GM13976 (cell line): Measurements from ENCODE around the gene DPH2.

ENCODE experiments used
- DNase-seq: peaks from one replicate; pipeline ENCODE4 v3.0.0; 2012; ENCODE audit warnings: low spot score
- CTCF ChIP-seq: IDR thresholded peaks from 2 replicates; pipeline ENCODE4 v1.5.1; 2012; ENCODE audit warnings: borderline replicate concordance, mild to moderate bottlenecking; ENCODE audit not compliant: insufficient read depth; ENCODE audit errors: extremely low read depth, missing control alignments, control extremely low read depth
- in situ Hi-C: fragments of 300-500 bp; cut with MboI; formaldehyde crosslinking; loops from one replicate; pipeline ENCODE4 v1.12.0; 2022; ENCODE audit warnings: low sequenced_read_pairs, mixed read lengths, inconsistent platforms; ENCODE audit not compliant: unreplicated experiment

DPH2 gene

DNA sequence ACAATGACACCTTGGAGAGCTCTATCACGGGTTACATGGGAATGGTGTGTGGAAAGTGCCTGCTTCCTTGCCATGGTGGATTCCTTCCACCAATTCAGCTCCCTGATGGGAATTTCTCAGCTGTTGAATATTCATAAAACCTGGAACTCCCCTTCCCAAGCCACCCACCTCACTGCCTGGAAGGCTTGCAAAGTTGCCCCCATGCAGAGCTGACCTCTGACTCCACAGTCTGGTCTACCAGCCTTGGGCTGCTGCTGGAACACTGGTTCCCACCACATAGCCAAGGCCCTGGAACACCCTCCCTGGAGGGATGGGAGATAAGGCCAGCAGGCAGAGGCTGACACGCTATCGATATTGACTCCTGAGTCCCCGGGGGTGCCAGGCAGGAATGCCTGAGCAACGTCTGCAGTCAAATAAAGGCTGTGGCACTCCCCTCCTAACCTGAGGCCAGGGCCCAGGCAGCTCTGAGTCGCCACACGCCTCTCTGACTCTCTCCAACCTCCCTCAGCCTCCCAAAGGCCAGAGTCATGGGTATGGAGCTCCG, 30.4 kb downstream of the DPH2 start:
- DNase-seq, result no peak
- TF ChIP-seq CTCF, result no peak
- in situ Hi-C loops, result loop anchor here (5.0 kb wide), 1 partner anchor 37 kb away; no protein-coding TSS in a partner anchor

DNA sequence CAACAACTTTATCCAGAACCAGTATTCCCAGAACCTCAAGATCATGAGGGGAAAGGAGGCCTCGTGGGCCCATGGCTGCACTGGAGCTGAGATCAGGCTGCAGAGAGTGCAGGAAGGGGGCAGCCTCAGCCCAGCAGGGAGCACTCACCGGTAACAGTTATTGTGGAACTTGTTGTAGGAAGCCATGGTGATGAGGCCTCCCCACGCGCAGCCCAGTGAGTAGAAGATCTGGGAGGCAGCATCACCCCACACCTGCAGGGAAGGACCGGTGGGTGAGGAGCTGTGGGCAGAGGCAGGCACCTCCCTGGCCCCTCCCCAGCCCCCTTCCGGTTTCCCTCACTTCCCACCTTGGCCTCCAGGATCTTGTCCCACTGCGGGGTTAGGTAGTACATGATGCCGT, 32.4 kb downstream of the DPH2 start:
- DNase-seq, result no peak
- TF ChIP-seq CTCF, result no peak
- in situ Hi-C loops, result loop anchor here (5.0 kb wide), 1 partner anchor 35 kb away; no protein-coding TSS in a partner anchor

DNA sequence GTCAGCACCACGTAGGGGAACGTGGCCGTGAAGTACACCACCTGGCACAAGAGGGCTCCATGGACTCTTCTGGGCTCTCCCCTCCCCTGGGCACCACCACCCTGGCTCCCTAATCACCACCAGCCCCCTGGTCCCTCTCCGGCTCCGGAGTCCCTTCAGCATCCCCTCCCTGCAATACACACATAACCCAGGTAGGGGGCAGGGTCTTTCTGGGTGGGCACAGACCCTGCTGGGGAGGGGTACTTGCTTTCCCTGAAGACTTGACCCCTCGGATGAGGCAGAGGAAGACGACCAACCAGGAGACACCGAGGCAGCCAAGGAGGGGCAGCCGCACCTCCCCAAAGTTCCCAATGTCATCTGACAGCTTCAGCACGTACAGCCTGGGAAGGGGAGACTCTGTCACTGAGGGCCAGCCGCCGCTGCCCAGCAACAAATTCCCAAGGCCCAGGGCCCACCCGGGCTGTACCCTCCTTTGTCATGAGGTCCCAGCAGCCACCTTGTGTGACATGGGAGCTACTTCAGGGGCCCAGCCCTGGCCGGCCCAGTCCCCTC, 32.9 kb downstream of the DPH2 start:
- TF ChIP-seq CTCF, result no peak
- in situ Hi-C loops, result loop anchor here (5.0 kb wide), 1 partner anchor 35 kb away; no protein-coding TSS in a partner anchor
- DNase-seq, result no peak

GRCh38 chr1:44008259-44008658, 38.4 kb downstream of the DPH2 start:
- TF ChIP-seq CTCF, result no peak
- in situ Hi-C loops, result no loop called here
- DNase-seq, result no peak

GRCh38 chr1:44010935-44011471, 41.2 kb downstream of the DPH2 start:
- TF ChIP-seq CTCF, result no peak
- in situ Hi-C loops, result no loop called here
- DNase-seq, result no peak

DNA sequence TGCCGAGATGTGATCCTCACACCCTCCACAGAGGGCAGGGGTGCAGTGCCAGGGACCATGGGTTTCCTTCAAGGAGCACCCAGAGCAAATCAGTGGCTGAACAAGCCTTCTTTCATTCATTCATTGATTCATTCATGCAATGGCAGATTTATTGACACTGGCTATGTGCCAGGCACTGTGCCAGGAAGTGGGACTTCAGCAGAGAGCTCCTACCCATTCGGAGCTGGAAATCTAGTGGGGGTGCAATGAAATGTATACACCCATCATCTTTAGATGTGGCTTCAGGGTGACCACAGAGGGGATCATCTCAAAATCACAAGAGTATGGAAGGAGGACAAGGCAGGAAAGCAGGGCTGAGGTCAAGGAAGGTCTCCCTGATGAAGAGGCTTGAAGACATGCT, 42.6 kb downstream of the DPH2 start:
- no peak for TF ChIP-seq CTCF
- no peak for DNase-seq
- in situ Hi-C loops, result no loop called here
